B cell (primary cell): ENCODE measurements around the gene NFKBIL1. TPM values are rescaled to one million over a fixed set of nuclear protein-coding genes. Genes with fewer than 3 reads are reported as not detected.
A peak's percentile ranks its signal among the peaks of the same experiment; 100 is the strongest.

Experiments used
- ATAC-seq: fragments of 200-7000 bp; cut with Tn5 transposase; one replicate; pipeline ENCODE4 v1.10.0; 2021; ENCODE audit warnings: low read depth, mild to moderate bottlenecking, moderate number of reproducible peaks, moderate library complexity
- CTCF ChIA-PET: fragments of 350-600 bp; sonication (Branson Sonifier 250); formaldehyde crosslinking; loops from one replicate; lab custom pipeline; 2021; ENCODE audit warnings: antibody characterized with exemption, inconsistent platforms; lab: Charles Lee
- POLR2A ChIA-PET: fragments of 350-600 bp; sonication (Branson Sonifier 250); formaldehyde crosslinking; loops from one replicate; lab custom pipeline; 2021; ENCODE audit warnings: antibody characterized with exemption; lab: Charles Lee
- DNase-seq: peaks from one replicate; pipeline ENCODE4 v3.0.0; 2013
- H2AFZ ChIP-seq: 2 replicates; pipeline ENCODE4 v1.6.1; 2012; ENCODE audit warnings: mild to moderate bottlenecking, low read depth, low read length; ENCODE audit not compliant: insufficient read depth, poor library complexity, severe bottlenecking
- H3K27ac ChIP-seq, 2 donors: 1 replicate in 1 of 2; 2 replicates in 1 of 2; pipeline ENCODE4 v1.5.1; 2012 to 2013; ENCODE audit warnings: low read length in 2 of 2, mild to moderate bottlenecking in 2 of 2, moderate library complexity in 1 of 2
- H3K27me3 ChIP-seq, 4 experiments: fragments of 200-600 bp in 1 of 4; sonication (generic) in 1 of 4; replicated peaks in 1 of 4; 1 replicate in 2 of 4; 2 replicates in 2 of 4; pipeline versions ENCODE4 v1.6.1 to v1.7.0; 2013 to 2016; ENCODE audit warnings: low read length in 3 of 4, mild to moderate bottlenecking in 2 of 4, mixed read lengths in 1 of 4, moderate library complexity in 1 of 4; ENCODE audit not compliant: insufficient read depth in 4 of 4, control insufficient read depth in 3 of 4; ENCODE audit errors: control extremely low read depth in 1 of 4
- H3K36me3 ChIP-seq, 2 experiments: replicated peaks in 1 of 2; 1 replicate in 1 of 2; 2 replicates in 1 of 2; pipeline versions ENCODE4 v1.6.1 to v1.7.1; 2013; ENCODE audit warnings: low read length in 1 of 2; ENCODE audit not compliant: insufficient read depth in 2 of 2, control insufficient read depth in 1 of 2; ENCODE audit errors: control extremely low read depth in 1 of 2, extremely low read depth in 1 of 2
- H3K4me1 ChIP-seq, 2 donors: fragments of 200-600 bp in 1 of 2; sonication (generic) in 1 of 2; 1 replicate in 1 of 2; 2 replicates in 1 of 2; pipeline versions ENCODE4 v1.5.1 to v1.6.1; 2013 to 2017; ENCODE audit warnings: low read length in 2 of 2; ENCODE audit not compliant: control insufficient read depth in 2 of 2, insufficient read depth in 2 of 2
- H3K4me2 ChIP-seq: replicated peaks from 2 replicates; pipeline ENCODE3; 2012; ENCODE audit warnings: mild to moderate bottlenecking, low read depth, low read length; ENCODE audit not compliant: poor library complexity, severe bottlenecking
- H3K4me3 ChIP-seq, 5 experiments: fragments of 200-600 bp in 1 of 5; sonication (generic) in 1 of 5; 1 replicate in 3 of 5; 2 replicates in 2 of 5; pipeline versions ENCODE4 v1.5.1 to v1.7.0; 2011 to 2016; ENCODE audit warnings: low read length in 4 of 5, mild to moderate bottlenecking in 4 of 5, low read depth in 2 of 5, control low read depth in 1 of 5, moderate library complexity in 1 of 5; ENCODE audit not compliant: insufficient read depth in 1 of 5; ENCODE audit errors: control extremely low read depth in 1 of 5, extremely low read depth in 1 of 5
- H3K79me2 ChIP-seq: fragments of 200-600 bp; sonication (generic); one replicate; pipeline ENCODE4 v1.6.0; 2016; ENCODE audit warnings: low read length; ENCODE audit not compliant: control insufficient read depth, insufficient read depth
- H3K9ac ChIP-seq: fragments of 200-600 bp; sonication (generic); 2 replicates; pipeline ENCODE4 v1.6.1; 2017; ENCODE audit warnings: mild to moderate bottlenecking, low read length, moderate library complexity
- H3K9me3 ChIP-seq, 3 donors: one replicate each; pipeline versions ENCODE4 v1.6.1 to v1.7.1; 2013; ENCODE audit warnings: low read length in 2 of 3; ENCODE audit not compliant: control insufficient read depth in 2 of 3, insufficient read depth in 1 of 3; ENCODE audit errors: control extremely low read depth in 1 of 3
- H4K20me1 ChIP-seq: 2 replicates; pipeline ENCODE4 v1.6.0; 2012; ENCODE audit warnings: mild to moderate bottlenecking, low read length; ENCODE audit not compliant: insufficient read depth, control insufficient read depth, poor library complexity, severe bottlenecking
- H3K27ac Mint-ChIP-seq: one replicate; pipeline ENCODE4 v1.8.0; 2021; ENCODE audit warnings: mixed read lengths
- H3K27me3 Mint-ChIP-seq: one replicate; pipeline ENCODE4 v1.8.0; 2021; ENCODE audit warnings: mixed read lengths
- H3K4me1 Mint-ChIP-seq: one replicate; pipeline ENCODE4 v1.8.0; 2021; ENCODE audit warnings: mixed read lengths
- H3K4me3 Mint-ChIP-seq: one replicate; pipeline ENCODE4 v1.8.0; 2021; ENCODE audit warnings: mixed read lengths
- H3K9me3 Mint-ChIP-seq: one replicate; pipeline ENCODE4 v1.8.0; 2022; ENCODE audit warnings: mixed read lengths; ENCODE audit not compliant: insufficient read depth
- EZH2 ChIP-seq: IDR thresholded peaks from 2 replicates; pipeline ENCODE4 v1.6.1; 2012; ENCODE audit warnings: borderline replicate concordance, low read depth, mild to moderate bottlenecking, moderate library complexity, low read length; ENCODE audit not compliant: insufficient read depth, poor library complexity, severe bottlenecking
- WGBS: methylation state at CpG from one replicate; pipeline ENCODE4 v1.1.5; 2013; ENCODE audit warnings: missing lambda C conversion rate; ENCODE audit not compliant: insufficient coverage; 5-methylcytosine and 5-hydroxymethylcytosine counted together
- intact Hi-C: fragments of 100-400 bp; cut with micrococcal nuclease; formaldehyde crosslinking; loops from one replicate; pipeline ENCODE4 v1.10.0; 2022
- polyA plus RNA-seq: library from polyadenylated mRNA; depleted of rRNA; stranded (reverse); fragments of >200 nt; gene quantifications from 2 replicates; pipeline ENCODE4 v1.2.3, GENCODE V29; 2012
- total RNA-seq, 2 donors: library from RNA; stranded (reverse); fragments of 120-200 nt in 1 of 2; gene quantifications; 1 replicate in 1 of 2; 2 replicates in 1 of 2; pipeline versions ENCODE4 v1.2.3 to v1.2.4, GENCODE V29; 2013 to 2022
- TF ChIP-seq, protein P1 (sequence below): fragments of 200-600 bp; IDR thresholded peaks from one replicate; pipeline ENCODE4 v1.8.0; 2022; ENCODE audit warnings: antibody characterized with exemption, mild to moderate bottlenecking

The NFKBIL1 gene
- total and polyA plus RNA-seq, 2 donors (not counting 1 experiment from before 2014, with no cell fraction given) = 10.3 to 18.4 TPM

DNA sequence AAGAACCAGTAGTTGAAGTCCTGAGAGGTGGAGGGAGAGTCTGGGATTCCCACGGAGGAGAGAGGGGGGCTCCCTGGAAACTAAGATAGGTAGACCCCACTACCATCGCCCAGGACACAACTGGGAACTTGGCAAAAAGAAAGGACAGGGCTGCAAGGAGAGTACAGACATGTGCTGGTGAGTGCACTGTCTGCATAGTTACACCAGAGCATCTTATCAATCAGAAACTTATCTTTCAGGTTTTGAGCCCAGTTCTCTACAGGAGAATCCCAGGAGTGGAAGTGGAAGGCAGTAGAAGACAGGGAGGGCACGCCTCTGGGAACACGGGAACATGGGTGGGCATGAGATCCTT is 12.2 kb downstream of the NFKBIL1 start:
- 18% methylated on average over 2 of the region's 4 CpGs for WGBS
- peak overlapping the region; percentile 92 for H3K4me3 Mint-ChIP-seq
- Histone ChIP-seq H4K20me1 (peaks cover 20% of the 10 kb centered on the region), H3K4me3 (peak overlapping the region; percentile 4 to 61 (median 45)), H3K27ac (peak overlapping the region; percentile 80 to 87), H3K36me3 (peaks cover 0 to 3% of the 10 kb centered on the region in 2 experiments), H3K9me3 (no peaks in the 10 kb centered on the region), H2AFZ (no peak overlapping the region), H3K79me2 (peaks cover 68% of the 10 kb centered on the region), H3K27me3 (no peaks in the 10 kb centered on the region), H3K4me2 (peak overlapping the region; percentile 92), H3K9ac (peak overlapping the region; percentile 54), H3K4me1 (peaks cover 80 to 81% of the 10 kb centered on the region in 2 donors)
- H3K27ac Mint-ChIP-seq = peak overlapping the region; percentile 94
- intact Hi-C loops = loop anchor here (2.0 kb wide), 1 partner anchor 21 kb away; no protein-coding TSS in a partner anchor
- peaks cover 81% of the 10 kb centered on the region for H3K4me1 Mint-ChIP-seq
- DNase-seq (no peak), ATAC-seq (peak; percentile 3)
- H3K27me3 Mint-ChIP-seq = no peaks in the 10 kb centered on the region
- CTCF ChIA-PET = interaction anchor here (1.3 to 29.4 kb wide), 4 partner anchors 9 to 31 kb away, joined by 4 to 2241 read pairs (median 28); partner anchors contain the start of genes DDX39B, LST1, LTB and NCR3
- no peaks in the 10 kb centered on the region for H3K9me3 Mint-ChIP-seq
- POLR2A ChIA-PET = interaction anchor here (0.5 to 42.6 kb wide), 7 partner anchors 8 to 231 kb away, joined by 3 to 1450 read pairs (median 4); partner anchors contain the start of genes DDX39B, LST1, LTA and LTB
- TF ChIP-seq EZH2 = no peak
- TF ChIP-seq, protein P1, sequence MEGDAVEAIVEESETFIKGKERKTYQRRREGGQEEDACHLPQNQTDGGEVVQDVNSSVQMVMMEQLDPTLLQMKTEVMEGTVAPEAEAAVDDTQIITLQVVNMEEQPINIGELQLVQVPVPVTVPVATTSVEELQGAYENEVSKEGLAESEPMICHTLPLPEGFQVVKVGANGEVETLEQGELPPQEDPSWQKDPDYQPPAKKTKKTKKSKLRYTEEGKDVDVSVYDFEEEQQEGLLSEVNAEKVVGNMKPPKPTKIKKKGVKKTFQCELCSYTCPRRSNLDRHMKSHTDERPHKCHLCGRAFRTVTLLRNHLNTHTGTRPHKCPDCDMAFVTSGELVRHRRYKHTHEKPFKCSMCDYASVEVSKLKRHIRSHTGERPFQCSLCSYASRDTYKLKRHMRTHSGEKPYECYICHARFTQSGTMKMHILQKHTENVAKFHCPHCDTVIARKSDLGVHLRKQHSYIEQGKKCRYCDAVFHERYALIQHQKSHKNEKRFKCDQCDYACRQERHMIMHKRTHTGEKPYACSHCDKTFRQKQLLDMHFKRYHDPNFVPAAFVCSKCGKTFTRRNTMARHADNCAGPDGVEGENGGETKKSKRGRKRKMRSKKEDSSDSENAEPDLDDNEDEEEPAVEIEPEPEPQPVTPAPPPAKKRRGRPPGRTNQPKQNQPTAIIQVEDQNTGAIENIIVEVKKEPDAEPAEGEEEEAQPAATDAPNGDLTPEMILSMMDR = peak; percentile 7
